Retinal pigment epithelial cell (primary cell): ENCODE measurements around the gene HOXA3.

Source experiments
- DNase-seq: peaks from one replicate; pipeline ENCODE4 v3.0.0-alpha.2; 2010; ENCODE audit warnings: low read depth
- H3K4me3 ChIP-seq: 2 replicates; pipeline ENCODE4 v1.5.1; 2011; ENCODE audit warnings: mild to moderate bottlenecking, low read length, control low read depth, moderate library complexity
- TF ChIP-seq, protein P1 (sequence below): conservative IDR thresholded peaks from 2 replicates; pipeline ENCODE4 v1.5.1; 2011; ENCODE audit warnings: low read depth, low read length, control low read depth, inconsistent platforms

HOXA3 gene

DNA sequence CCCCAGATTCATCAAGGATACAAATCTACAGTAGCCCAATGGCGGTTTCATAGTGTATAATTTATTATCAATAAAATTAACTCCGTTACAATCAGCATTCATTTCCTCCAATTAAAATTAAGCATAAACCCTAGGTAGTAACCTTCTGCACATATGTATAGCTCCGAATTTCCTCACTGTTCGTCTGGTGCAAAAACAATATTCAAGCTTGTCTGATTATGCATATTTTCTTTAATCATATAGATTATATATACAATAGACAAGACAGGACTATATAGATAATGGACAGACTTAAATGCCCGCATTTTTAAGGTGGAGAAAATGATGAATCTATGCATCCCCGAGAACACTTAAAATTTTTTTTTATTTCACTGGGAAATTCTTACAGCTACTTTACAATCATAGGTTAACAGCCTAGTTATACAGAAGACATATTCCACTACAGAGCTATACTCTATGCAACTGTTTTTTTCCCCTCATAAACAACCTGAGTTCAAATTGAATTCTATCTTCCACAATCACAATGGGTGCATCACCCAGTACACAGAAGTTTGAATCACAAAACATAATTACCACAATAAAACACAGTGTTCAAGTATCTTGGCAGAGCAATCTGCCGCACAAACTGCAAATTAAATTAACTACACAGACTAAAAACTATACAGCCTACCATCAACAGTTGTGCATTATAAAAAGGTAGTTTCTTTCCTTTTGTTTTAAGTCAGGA lies 10.3 kb upstream of the HOXA3 start:
- DNase-seq = no peak
- no peak overlapping the region for H3K4me3 ChIP-seq
- TF ChIP-seq, protein P1, sequence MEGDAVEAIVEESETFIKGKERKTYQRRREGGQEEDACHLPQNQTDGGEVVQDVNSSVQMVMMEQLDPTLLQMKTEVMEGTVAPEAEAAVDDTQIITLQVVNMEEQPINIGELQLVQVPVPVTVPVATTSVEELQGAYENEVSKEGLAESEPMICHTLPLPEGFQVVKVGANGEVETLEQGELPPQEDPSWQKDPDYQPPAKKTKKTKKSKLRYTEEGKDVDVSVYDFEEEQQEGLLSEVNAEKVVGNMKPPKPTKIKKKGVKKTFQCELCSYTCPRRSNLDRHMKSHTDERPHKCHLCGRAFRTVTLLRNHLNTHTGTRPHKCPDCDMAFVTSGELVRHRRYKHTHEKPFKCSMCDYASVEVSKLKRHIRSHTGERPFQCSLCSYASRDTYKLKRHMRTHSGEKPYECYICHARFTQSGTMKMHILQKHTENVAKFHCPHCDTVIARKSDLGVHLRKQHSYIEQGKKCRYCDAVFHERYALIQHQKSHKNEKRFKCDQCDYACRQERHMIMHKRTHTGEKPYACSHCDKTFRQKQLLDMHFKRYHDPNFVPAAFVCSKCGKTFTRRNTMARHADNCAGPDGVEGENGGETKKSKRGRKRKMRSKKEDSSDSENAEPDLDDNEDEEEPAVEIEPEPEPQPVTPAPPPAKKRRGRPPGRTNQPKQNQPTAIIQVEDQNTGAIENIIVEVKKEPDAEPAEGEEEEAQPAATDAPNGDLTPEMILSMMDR = no peak

DNA sequence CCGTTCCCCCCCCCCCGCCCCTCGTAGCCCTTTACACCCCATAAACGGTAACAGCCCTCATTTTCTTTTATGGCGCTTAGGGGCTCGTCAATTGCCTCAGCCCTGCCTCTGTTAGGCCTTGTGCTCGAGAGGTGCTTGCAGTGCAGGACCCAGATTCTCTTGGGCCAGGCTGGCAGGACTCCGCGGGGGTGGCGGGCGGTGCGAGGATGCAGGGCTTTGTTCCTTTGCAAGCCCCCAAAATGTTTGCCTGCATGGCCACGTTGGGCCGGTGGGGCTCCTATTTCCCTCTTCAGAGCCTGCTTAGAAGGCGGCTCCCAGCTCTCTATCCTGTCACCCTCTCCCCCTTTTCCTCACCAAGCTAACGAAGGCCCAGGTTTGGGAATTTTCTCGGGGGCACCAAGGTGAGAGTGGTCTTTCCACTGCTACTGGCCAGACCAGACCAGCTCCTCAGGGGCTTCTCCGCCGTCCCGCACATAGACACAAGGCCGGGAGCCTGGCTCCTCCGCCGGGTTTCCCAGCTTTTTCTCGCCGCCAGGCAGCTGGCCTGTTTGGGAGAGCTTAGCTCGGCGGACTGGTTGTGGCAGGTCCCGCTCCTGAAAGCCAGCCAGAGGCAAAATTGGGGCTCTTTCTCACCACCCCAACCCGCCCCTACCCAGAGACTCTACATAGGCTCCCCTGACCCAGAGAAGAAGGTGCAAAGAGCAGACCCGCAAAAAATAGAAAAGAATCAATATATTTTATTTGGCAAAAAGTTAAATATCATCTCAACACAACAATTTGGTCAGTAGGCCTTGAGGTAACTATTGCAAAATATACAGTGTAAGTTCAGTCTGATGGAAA lies 9.6 kb upstream of the HOXA3 start:
- no peak overlapping the region for H3K4me3 ChIP-seq
- TF ChIP-seq, protein P1 = no peak
- no peak for DNase-seq

DNA sequence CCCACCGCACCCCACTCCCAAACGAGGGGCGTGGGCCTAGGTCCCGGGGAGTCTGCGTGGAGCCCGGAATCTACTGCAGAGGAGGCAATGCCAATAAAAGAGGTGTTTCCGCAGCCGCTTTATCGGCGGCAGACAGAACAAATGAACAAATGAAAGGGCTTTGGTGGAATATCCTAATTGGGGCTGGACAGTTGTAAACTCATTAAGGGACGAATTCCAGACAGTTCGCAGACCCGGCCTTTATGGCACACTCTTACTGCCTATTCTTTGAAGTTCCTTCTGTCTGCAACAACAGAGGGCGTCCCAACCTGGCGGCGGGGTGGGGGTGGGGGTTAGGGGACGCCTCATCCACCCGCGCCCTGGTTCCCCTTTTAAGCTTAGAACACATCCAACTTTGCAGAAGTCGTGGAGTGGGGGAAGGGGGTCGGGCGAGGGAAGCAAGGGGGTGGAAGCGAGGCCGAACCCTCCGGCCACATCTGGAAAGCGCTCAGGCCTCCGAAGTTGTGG lies 8.9 kb upstream of the HOXA3 start:
- TF ChIP-seq, protein P1 = no peak
- no peak for DNase-seq
- H3K4me3 ChIP-seq = no peak overlapping the region

DNA sequence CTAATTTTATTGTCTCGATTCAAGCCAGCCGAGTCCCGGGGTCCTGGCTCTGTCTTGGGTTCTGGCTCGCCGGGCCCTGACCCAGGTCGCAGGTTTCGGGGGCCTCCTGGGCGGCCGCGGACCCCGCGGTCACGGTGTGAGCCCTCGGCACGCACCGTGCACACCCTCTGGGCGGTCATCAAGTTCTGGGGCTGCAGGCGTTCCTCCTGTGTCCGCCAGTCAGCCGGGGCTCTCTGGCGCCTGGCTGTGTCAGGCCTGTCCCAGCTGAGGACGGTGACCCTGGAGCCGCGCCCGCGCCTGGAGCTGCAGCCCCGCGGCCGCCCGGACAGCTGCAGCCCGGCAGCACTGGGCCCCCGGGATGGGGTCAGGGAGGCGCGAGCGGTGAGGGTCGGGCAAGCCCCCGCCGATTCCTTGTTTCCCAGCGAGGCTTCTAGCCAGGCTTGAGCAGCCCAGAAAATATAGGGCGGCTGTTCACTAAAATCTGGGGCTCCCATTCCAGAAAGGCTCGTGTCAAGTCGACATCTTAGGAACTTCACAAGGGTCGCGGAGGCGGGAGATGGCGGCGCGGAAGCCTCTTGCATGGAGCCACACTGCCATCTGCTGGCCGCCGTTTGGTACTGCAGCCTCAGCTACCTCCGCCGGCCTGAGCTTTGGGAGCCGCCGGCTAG lies 8.3 kb upstream of the HOXA3 start:
- TF ChIP-seq, protein P1 = peak; percentile 93
- H3K4me3 ChIP-seq = peak overlapping the region; percentile 49

DNA sequence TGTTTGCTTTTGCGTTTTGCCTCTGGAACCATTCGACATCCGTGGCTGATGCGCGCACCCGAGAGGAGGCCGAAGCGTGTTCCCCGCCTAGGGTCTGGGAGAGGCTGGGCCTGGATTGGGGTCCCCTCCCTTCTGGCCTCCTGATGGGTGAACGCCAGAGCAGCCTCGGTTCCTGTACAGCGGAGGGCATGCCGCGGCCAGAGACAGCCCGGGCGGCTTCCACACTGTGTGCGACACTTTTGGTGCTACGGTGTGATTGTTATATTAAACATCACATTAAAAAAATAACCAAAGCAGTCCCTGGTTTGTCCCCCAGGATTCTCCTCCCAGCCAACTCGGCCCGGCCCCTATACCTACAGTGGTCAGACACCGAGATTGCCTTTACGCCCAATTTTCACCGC lies 7.8 kb upstream of the HOXA3 start:
- H3K4me3 ChIP-seq = no peak overlapping the region
- TF ChIP-seq, protein P1 = no peak
- DNase-seq = no peak

More for the DNA sequence above, 8.3 kb upstream of the HOXA3 start:
- DNase-seq = peak; percentile 17

DNA sequence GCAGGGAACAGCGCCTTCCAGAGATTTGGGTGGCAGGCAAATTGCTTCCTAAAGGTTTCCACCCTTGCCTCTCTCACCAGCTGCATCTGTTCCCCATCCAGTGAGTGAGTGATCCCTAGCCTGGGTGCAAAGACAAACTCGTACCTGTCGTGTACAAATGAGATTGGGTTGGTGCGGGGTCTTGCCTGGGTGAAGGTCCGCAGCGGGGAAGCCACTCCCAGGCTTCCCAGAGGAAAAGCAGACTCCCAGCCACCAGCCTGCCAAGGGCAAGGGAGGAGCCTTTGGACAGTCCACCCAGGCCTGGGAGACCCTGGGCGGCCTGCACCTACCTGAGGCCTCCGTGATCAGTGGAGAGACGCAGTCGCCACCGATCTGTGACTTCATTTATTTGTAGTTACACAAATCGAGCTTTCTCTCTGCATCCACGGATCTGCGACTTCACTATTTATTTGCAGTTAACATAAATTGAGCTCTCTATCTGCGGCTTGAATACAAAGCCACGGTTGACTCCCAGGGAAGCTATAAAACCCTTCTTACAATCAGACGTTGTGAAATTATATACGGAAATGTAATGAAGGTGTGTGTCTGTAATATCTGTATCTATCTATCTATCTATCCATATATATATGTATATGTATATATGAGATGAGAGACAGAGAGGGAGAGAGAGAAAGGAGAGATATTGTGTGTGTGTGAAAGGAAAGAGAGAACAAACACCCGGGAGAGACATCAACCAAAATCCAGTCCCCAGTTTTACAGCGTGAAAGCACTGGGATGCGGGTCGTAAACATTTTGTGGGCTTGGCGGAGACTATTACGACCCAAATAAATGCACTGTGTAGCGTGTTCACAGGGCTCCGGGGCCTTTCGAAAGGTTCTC lies 7.1 kb upstream of the HOXA3 start:
- DNase-seq = no peak
- no peak overlapping the region for H3K4me3 ChIP-seq
- TF ChIP-seq, protein P1 = no peak
